H9 (cell line): Measurements from ENCODE around the gene ANP32A. TPM values are rescaled to one million over a fixed set of nuclear protein-coding genes. Genes with fewer than 3 reads are reported as not detected.

Experiments
- DNase-seq: peaks from one replicate; pipeline ENCODE4 v3.0.0-alpha.2; 2017
- H2AFZ ChIP-seq: one replicate; pipeline ENCODE4 v1.6.1; 2013; ENCODE audit warnings: mild to moderate bottlenecking, low read length, control low read depth, moderate library complexity
- H2AK5ac ChIP-seq: 2 replicates; pipeline ENCODE4 v1.6.1; 2013; ENCODE audit warnings: low read length, control low read depth, mixed read lengths; ENCODE audit not compliant: insufficient read length
- H2BK120ac ChIP-seq: one replicate; pipeline ENCODE4 v1.6.1; 2013; ENCODE audit warnings: low read depth, mild to moderate bottlenecking, low read length, control low read depth, inconsistent platforms; ENCODE audit not compliant: poor library complexity, severe bottlenecking
- H2BK12ac ChIP-seq: 2 replicates; pipeline ENCODE4 v1.6.1; 2013; ENCODE audit warnings: low read length, control low read depth, mixed read lengths, low read depth; ENCODE audit not compliant: insufficient read length
- H2BK15ac ChIP-seq: 2 replicates; pipeline ENCODE4 v1.6.1; 2013; ENCODE audit warnings: low read depth, low read length, control low read depth
- H2BK20ac ChIP-seq: one replicate; pipeline ENCODE4 v1.6.1; 2013; ENCODE audit warnings: low read depth, mild to moderate bottlenecking, low read length, control low read depth, inconsistent platforms; ENCODE audit not compliant: poor library complexity, severe bottlenecking
- H2BK5ac ChIP-seq: 2 replicates; pipeline ENCODE4 v1.6.1; 2013; ENCODE audit warnings: low read length, control low read depth, mixed read lengths; ENCODE audit not compliant: insufficient read length
- H3K14ac ChIP-seq: 2 replicates; pipeline ENCODE4 v1.6.1; 2013; ENCODE audit warnings: low read length, control low read depth; ENCODE audit not compliant: insufficient read depth
- H3K18ac ChIP-seq: 2 replicates; pipeline ENCODE4 v1.6.1; 2013; ENCODE audit warnings: low read depth, mild to moderate bottlenecking, mixed read lengths, low read length, control low read depth; ENCODE audit not compliant: insufficient read length
- H3K23ac ChIP-seq: 2 replicates; pipeline ENCODE4 v1.6.1; 2013; ENCODE audit warnings: low read length, control low read depth, mixed read lengths, low read depth; ENCODE audit not compliant: insufficient read length
- H3K23me2 ChIP-seq: 2 replicates; pipeline ENCODE4 v1.6.1; 2013; ENCODE audit warnings: low read depth, mild to moderate bottlenecking, mixed read lengths, low read length, control low read depth; ENCODE audit not compliant: insufficient read length, poor library complexity, severe bottlenecking
- H3K27ac ChIP-seq: 2 replicates; pipeline ENCODE4 v1.5.1; 2013; ENCODE audit warnings: low read length, control low read depth, mixed read lengths, low read depth; ENCODE audit not compliant: insufficient read length
- H3K27me3 ChIP-seq: 2 replicates; pipeline ENCODE4 v1.6.1; 2013; ENCODE audit warnings: low read length, control low read depth, inconsistent platforms; ENCODE audit not compliant: insufficient read depth
- H3K4ac ChIP-seq: 2 replicates; pipeline ENCODE4 v1.6.1; 2013; ENCODE audit warnings: low read depth, mild to moderate bottlenecking, control low read depth, inconsistent platforms, low read length, moderate library complexity
- H3K4me1 ChIP-seq: 2 replicates; pipeline ENCODE4 v1.6.1; 2013; ENCODE audit warnings: low read length, control low read depth, inconsistent platforms; ENCODE audit not compliant: insufficient read depth
- H3K4me2 ChIP-seq: 2 replicates; pipeline ENCODE4 v1.6.1; 2013; ENCODE audit warnings: low read length, control low read depth, mixed read lengths; ENCODE audit not compliant: insufficient read length, insufficient read depth
- H3K56ac ChIP-seq: 2 replicates; pipeline ENCODE4 v1.6.1; 2013; ENCODE audit warnings: low read depth, mild to moderate bottlenecking, mixed read lengths, low read length, control low read depth; ENCODE audit not compliant: insufficient read length
- H3K79me1 ChIP-seq: 2 replicates; pipeline ENCODE4 v1.6.1; 2013; ENCODE audit warnings: low read depth, mild to moderate bottlenecking, moderate library complexity, low read length, control low read depth, inconsistent platforms; ENCODE audit not compliant: insufficient read depth, poor library complexity, severe bottlenecking
- H3K79me2 ChIP-seq: 2 replicates; pipeline ENCODE4 v1.6.1; 2013; ENCODE audit warnings: low read length, control low read depth, inconsistent platforms; ENCODE audit not compliant: insufficient read depth
- H3K9ac ChIP-seq: 2 replicates; pipeline ENCODE4 v1.6.1; 2013; ENCODE audit warnings: low read length, control low read depth, mixed read lengths; ENCODE audit not compliant: insufficient read length; ENCODE audit errors: extremely low read depth
- H3K9me3 ChIP-seq: one replicate; pipeline ENCODE4 v1.6.1; 2013; ENCODE audit warnings: low read depth, low read length, inconsistent platforms; ENCODE audit not compliant: control insufficient read depth
- H3T11ph ChIP-seq: one replicate; pipeline ENCODE4 v1.6.1; 2013; ENCODE audit warnings: mild to moderate bottlenecking, low read length, control low read depth, inconsistent platforms
- H4K20me1 ChIP-seq: one replicate; pipeline ENCODE4 v1.6.1; 2013; ENCODE audit not compliant: control insufficient read depth, insufficient read length, insufficient read depth
- H4K5ac ChIP-seq: 2 replicates; pipeline ENCODE4 v1.6.1; 2013; ENCODE audit warnings: low read depth, mild to moderate bottlenecking, mixed read lengths, low read length, control low read depth; ENCODE audit not compliant: insufficient read length
- H4K8ac ChIP-seq: replicated peaks from 2 replicates; pipeline ENCODE4 v1.6.1; 2013; ENCODE audit warnings: low read length, control low read depth, mixed read lengths, low read depth; ENCODE audit not compliant: insufficient read length
- H4K91ac ChIP-seq: 2 replicates; pipeline ENCODE4 v1.6.1; 2013; ENCODE audit warnings: low read depth, mild to moderate bottlenecking, moderate library complexity, mixed read lengths, low read length, control low read depth; ENCODE audit not compliant: insufficient read length
- H3K27ac Mint-ChIP-seq, 3 experiments: 2 replicates in 2 of 3; 3 replicates in 1 of 3; pipeline ENCODE4 v1.8.0; 2020 to 2021; ENCODE audit warnings: mixed read lengths in 3 of 3, mild to moderate bottlenecking in 1 of 3, moderate library complexity in 1 of 3
- H3K27me3 Mint-ChIP-seq: 2 replicates; pipeline ENCODE4 v1.8.0; 2021; ENCODE audit warnings: low read depth, mild to moderate bottlenecking, moderate library complexity, mixed read lengths
- H3K36me3 Mint-ChIP-seq, 3 experiments: 2 replicates in 2 of 3; 3 replicates in 1 of 3; pipeline ENCODE4 v1.8.0; 2020 to 2021; ENCODE audit warnings: low read depth in 3 of 3, mixed read lengths in 3 of 3; ENCODE audit not compliant: insufficient read depth in 1 of 3
- H3K4me1 Mint-ChIP-seq, 2 experiments: 2 replicates each; pipeline ENCODE4 v1.8.0; 2020; ENCODE audit warnings: mixed read lengths in 2 of 2
- H3K4me3 Mint-ChIP-seq, 2 experiments: 2 replicates in 1 of 2; 3 replicates in 1 of 2; pipeline ENCODE4 v1.8.0; 2020 to 2021; ENCODE audit warnings: mild to moderate bottlenecking in 2 of 2, mixed read lengths in 2 of 2, moderate library complexity in 1 of 2
- H3K9me3 Mint-ChIP-seq, 2 experiments: 2 replicates in 1 of 2; 3 replicates in 1 of 2; pipeline ENCODE4 v1.8.0; 2020; ENCODE audit warnings: mild to moderate bottlenecking in 2 of 2, mixed read lengths in 2 of 2, moderate library complexity in 1 of 2
- CTCF ChIP-seq: fragments of 200-600 bp; sonication (generic); conservative IDR thresholded peaks from 3 replicates; pipeline ENCODE4 v1.8.0; 2021; ENCODE audit warnings: antibody characterized with exemption, mild to moderate bottlenecking
- total RNA-seq: library from RNA; stranded (reverse); gene quantifications from 2 replicates; pipeline ENCODE4 v1.2.1, GENCODE V29; 2021

The ANP32A gene
- total RNA-seq, 1 experiment from 2014 or later, result 318 TPM

GRCh38 chr15:68734881-68735280 is 85.8 kb downstream of the ANP32A start:
- no peak for TF ChIP-seq CTCF
- Histone ChIP-seq H3K18ac (no peak overlapping the region), H3K79me2 (no peaks in the 10 kb centered on the region), H3K4ac (no peak overlapping the region), H4K91ac (no peak overlapping the region), H3K23ac (no peak overlapping the region), H3K79me1 (no peaks in the 10 kb centered on the region), H2AFZ (no peak overlapping the region), H2BK12ac (no peak overlapping the region), H4K8ac (no peak overlapping the region), H2AK5ac (no peak overlapping the region), H2BK120ac (no peak overlapping the region), H2BK5ac (no peak overlapping the region), H3T11ph (no peak overlapping the region), H3K9me3 (no peaks in the 10 kb centered on the region), H4K20me1 (no peaks in the 10 kb centered on the region), H3K23me2 (no peaks in the 10 kb centered on the region), H3K27me3 (no peaks in the 10 kb centered on the region), H3K4me1 (peaks cover 2% of the 10 kb centered on the region; the same call in 1 of the 2 replicates), H3K27ac (no peak overlapping the region), H3K14ac (no peak overlapping the region), H3K56ac (no peak overlapping the region), H4K5ac (no peak overlapping the region), H3K4me2 (no peak overlapping the region), H2BK15ac (no peak overlapping the region), H3K9ac (no peak overlapping the region), H2BK20ac (no peak overlapping the region)
- Mint-ChIP-seq H3K4me1 (peaks cover 4 to 18% of the 10 kb centered on the region in 2 experiments), H3K9me3 (no peaks in the 10 kb centered on the region), H3K27me3 (peaks cover 9% of the 10 kb centered on the region), H3K4me3 (no peak overlapping the region), H3K27ac (no peak overlapping the region), H3K36me3 (no peaks in the 10 kb centered on the region)
- DNase-seq, result no peak
